ENCODE data around the gene ECE2.
"Not testable (repeated sequence)": the region's sequence is repeated elsewhere in the genome, so short reads cannot be mapped to it uniquely, and the experiment has no call there.

The ECE2 gene

GRCh38 chr3:184262764-184263179 lies 13.1 kb upstream of the ECE2 start:
- no peak for DNase-seq (ENCODE audit: low read depth in 2 of 3, low spot score in 1 of 3)

- DNase-seq (ENCODE audit: low read depth in 2 of 3, low spot score in 1 of 3) = not testable (repeated sequence)
These were observed 8.6 kb upstream of the ECE2 start for GRCh38 chr3:184267249-184267648.

GRCh38 chr3:184272269-184272668 lies 3.6 kb upstream of the ECE2 start:
- DNase-seq (ENCODE audit: low read depth in 2 of 3, low spot score in 1 of 3) = no peak

- DNase-seq (ENCODE audit: low read depth in 2 of 3, low spot score in 1 of 3) = no peak
These were observed 481 bp upstream of the ECE2 start for GRCh38 chr3:184275381-184275701.

- DNase-seq (ENCODE audit: low read depth in 2 of 3, low spot score in 1 of 3) = no peak
These were observed 1.5 kb downstream of the ECE2 start for GRCh38 chr3:184277366-184277765.

- DNase-seq (ENCODE audit: low read depth in 2 of 3, low spot score in 1 of 3) = no peak
These were observed 7.1 kb downstream of the ECE2 start for GRCh38 chr3:184282941-184283340.

GRCh38 chr3:184283681-184284080 lies 7.9 kb downstream of the ECE2 start:
- DNase-seq (ENCODE audit: low read depth in 2 of 3, low spot score in 1 of 3) = no peak

GRCh38 chr3:184284696-184285095 lies 8.9 kb downstream of the ECE2 start:
- DNase-seq (ENCODE audit: low read depth in 2 of 3, low spot score in 1 of 3) = no peak

GRCh38 chr3:184289426-184289938 lies 13.7 kb downstream of the ECE2 start:
- DNase-seq (ENCODE audit: low read depth in 2 of 3, low spot score in 1 of 3) = peak; percentile 49 to 69 (median 60)

GRCh38 chr3:184290331-184290730 lies 14.5 kb downstream of the ECE2 start:
- DNase-seq (ENCODE audit: low read depth in 2 of 3, low spot score in 1 of 3) = no peak

- DNase-seq (ENCODE audit: low read depth in 2 of 3, low spot score in 1 of 3) = no peak
These were observed 15.4 kb downstream of the ECE2 start for GRCh38 chr3:184291044-184291737.

GRCh38 chr3:184291738-184292445 lies 16.1 kb downstream of the ECE2 start:
- no peak for DNase-seq (ENCODE audit: low read depth in 2 of 3, low spot score in 1 of 3)

GRCh38 chr3:184295771-184296170 lies 19.9 kb downstream of the ECE2 start:
- DNase-seq (ENCODE audit: low read depth in 2 of 3, low spot score in 1 of 3) = no peak

- DNase-seq (ENCODE audit: low read depth in 2 of 3, low spot score in 1 of 3) = no peak
These were observed 20.8 kb downstream of the ECE2 start for GRCh38 chr3:184296616-184297015.

- peak; percentile 96 to 99 (median 98) for DNase-seq (ENCODE audit: low read depth in 2 of 3, low spot score in 1 of 3)
These were observed 23.1 kb downstream of the ECE2 start, which contains the start of gene PSMD2 for GRCh38 chr3:184298759-184299487. PSMD2 (plus strand) TSS chr3:184299241; CDS start chr3:184299267, 26 bp downstream.

- no peak for DNase-seq (ENCODE audit: low read depth in 2 of 3, low spot score in 1 of 3)
These were observed 23.9 kb downstream of the ECE2 start for GRCh38 chr3:184299488-184300377.

- DNase-seq (ENCODE audit: low read depth in 2 of 3, low spot score in 1 of 3) = no peak
These were observed 24.5 kb downstream of the ECE2 start for GRCh38 chr3:184300378-184300720.

- no peak for DNase-seq (ENCODE audit: low read depth in 2 of 3, low spot score in 1 of 3)
These were observed 29.8 kb downstream of the ECE2 start for GRCh38 chr3:184305577-184305976.

GRCh38 chr3:184306341-184306972 lies 30.6 kb downstream of the ECE2 start:
- DNase-seq (ENCODE audit: low read depth in 2 of 3, low spot score in 1 of 3) = no peak

GRCh38 chr3:184307915-184308314 lies 32.1 kb downstream of the ECE2 start:
- no peak for DNase-seq (ENCODE audit: low read depth in 2 of 3, low spot score in 1 of 3)

Data from stimulated activated CD4-positive, alpha-beta T cell treated with anti-CD3 and anti-CD28 coated beads, Interleukin-12 subunit alpha, Interleukin-12 subunit beta, amount 100 ng/mL, for 48 hours (primary cell).